Measurements from ENCODE around the gene WWP2.

- TF ChIP-seq, protein P1, sequence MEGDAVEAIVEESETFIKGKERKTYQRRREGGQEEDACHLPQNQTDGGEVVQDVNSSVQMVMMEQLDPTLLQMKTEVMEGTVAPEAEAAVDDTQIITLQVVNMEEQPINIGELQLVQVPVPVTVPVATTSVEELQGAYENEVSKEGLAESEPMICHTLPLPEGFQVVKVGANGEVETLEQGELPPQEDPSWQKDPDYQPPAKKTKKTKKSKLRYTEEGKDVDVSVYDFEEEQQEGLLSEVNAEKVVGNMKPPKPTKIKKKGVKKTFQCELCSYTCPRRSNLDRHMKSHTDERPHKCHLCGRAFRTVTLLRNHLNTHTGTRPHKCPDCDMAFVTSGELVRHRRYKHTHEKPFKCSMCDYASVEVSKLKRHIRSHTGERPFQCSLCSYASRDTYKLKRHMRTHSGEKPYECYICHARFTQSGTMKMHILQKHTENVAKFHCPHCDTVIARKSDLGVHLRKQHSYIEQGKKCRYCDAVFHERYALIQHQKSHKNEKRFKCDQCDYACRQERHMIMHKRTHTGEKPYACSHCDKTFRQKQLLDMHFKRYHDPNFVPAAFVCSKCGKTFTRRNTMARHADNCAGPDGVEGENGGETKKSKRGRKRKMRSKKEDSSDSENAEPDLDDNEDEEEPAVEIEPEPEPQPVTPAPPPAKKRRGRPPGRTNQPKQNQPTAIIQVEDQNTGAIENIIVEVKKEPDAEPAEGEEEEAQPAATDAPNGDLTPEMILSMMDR (IDR thresholded peaks at IDR 0.05): no peak
- TF ChIP-seq POLR2A (IDR thresholded peaks at IDR 0.05) (no peak), EP300 (IDR thresholded peaks at IDR 0.05) (no peak)
These were observed 68.5 kb downstream of the WWP2 start for GRCh38 chr16:69830534-69831211.

Measured in ovary (tissue), 3 donors.